Measurements from ENCODE around the gene NFYC.

The NFYC gene

DNA sequence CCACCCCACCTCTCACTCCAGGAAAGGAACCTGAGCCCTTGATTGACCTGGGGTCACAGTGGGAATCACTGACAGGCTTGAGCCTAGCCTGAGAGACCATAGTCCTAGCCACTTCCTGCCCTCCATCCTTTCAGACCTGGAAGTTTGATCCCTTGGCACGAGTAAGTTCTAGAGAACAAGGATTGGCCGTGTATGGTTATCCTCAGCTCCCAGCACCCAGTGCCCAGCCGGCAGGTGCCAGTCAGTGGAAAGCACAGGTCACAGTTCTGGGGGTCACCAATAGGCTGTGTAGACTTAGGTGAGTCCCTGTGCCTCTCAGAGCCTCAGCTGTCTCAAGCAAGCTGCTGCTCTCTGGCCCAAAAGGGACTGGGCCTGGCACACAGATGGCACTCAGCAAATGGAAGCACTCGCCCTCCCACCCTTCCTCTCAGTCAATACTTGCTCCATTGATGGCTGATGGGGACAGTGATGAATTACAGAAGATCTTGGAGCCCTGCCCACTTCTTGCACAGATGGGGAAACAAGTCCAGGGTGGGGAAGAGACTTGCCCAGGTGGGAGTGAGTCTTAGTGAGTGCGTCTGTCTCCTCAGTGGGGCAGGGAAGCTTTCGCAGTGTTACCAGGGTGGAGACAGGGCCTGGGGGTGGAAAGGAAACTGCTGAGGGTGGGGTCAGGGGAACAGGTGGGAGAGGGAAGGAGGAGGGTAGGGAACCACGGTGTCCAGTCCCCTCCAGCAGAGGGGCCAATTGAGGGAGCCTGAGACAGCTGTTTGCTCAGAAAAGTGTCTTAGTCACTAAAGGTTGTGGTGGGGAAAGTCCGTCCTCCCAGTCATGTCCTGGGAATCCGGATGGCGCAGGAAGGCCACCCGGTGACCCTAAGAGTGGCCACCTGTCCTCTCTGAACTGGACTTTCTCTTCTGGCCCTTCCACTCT lies 89.4 kb downstream of the NFYC start:
- Histone ChIP-seq H3K27ac (ENCODE audit: low read length) (no peak overlapping the region), H3K4me3 (ENCODE audit: low read depth in 1 of 2, low read length in 2 of 2) (no peak overlapping the region), H3K4me2 (ENCODE audit: insufficient read depth, low read length) (no peak overlapping the region), H3K9me3 (ENCODE audit: insufficient read depth, low read length, severe bottlenecking) (peaks cover 14% of the 10 kb centered on the region), H3K36me3 (ENCODE audit: insufficient read depth, low read length) (peaks cover 6% of the 10 kb centered on the region; the same call in 1 of the 2 replicates), H3K4me1 (ENCODE audit: insufficient read depth, low read length) (no peaks in the 10 kb centered on the region), H4K20me1 (ENCODE audit: insufficient read depth, low read length) (no peaks in the 10 kb centered on the region), H3K9ac (ENCODE audit: low read depth, low read length) (no peak overlapping the region), H2AFZ (ENCODE audit: low read depth, low read length) (no peak overlapping the region), H3K79me2 (ENCODE audit: insufficient read depth, low read length) (no peaks in the 10 kb centered on the region), H3K27me3 (ENCODE audit: insufficient read depth, low read length, poor library complexity) (no peaks in the 10 kb centered on the region)
- TF ChIP-seq EZH2 (IDR thresholded peaks at IDR 0.05; ENCODE audit: borderline replicate concordance, low read depth, low read length, severe bottlenecking) = no peak
- TF ChIP-seq, protein P1, sequence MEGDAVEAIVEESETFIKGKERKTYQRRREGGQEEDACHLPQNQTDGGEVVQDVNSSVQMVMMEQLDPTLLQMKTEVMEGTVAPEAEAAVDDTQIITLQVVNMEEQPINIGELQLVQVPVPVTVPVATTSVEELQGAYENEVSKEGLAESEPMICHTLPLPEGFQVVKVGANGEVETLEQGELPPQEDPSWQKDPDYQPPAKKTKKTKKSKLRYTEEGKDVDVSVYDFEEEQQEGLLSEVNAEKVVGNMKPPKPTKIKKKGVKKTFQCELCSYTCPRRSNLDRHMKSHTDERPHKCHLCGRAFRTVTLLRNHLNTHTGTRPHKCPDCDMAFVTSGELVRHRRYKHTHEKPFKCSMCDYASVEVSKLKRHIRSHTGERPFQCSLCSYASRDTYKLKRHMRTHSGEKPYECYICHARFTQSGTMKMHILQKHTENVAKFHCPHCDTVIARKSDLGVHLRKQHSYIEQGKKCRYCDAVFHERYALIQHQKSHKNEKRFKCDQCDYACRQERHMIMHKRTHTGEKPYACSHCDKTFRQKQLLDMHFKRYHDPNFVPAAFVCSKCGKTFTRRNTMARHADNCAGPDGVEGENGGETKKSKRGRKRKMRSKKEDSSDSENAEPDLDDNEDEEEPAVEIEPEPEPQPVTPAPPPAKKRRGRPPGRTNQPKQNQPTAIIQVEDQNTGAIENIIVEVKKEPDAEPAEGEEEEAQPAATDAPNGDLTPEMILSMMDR (IDR thresholded peaks at IDR 0.05; ENCODE audit: borderline replicate concordance, extremely low read depth, low read length, poor library complexity, severe bottlenecking) = no peak
- DNase-seq (no peak), ATAC-seq (ENCODE audit: insufficient read depth, low read depth) (no peak)

- H3K27ac ChIP-seq (ENCODE audit: low read length) = no peak overlapping the region
- no peak overlapping the region for H3K4me2 ChIP-seq (ENCODE audit: insufficient read depth, low read length)
- H3K4me1 ChIP-seq (ENCODE audit: insufficient read depth, low read length) = no peaks in the 10 kb centered on the region
- no peak for TF ChIP-seq EZH2 (IDR thresholded peaks at IDR 0.05; ENCODE audit: borderline replicate concordance, low read depth, low read length, severe bottlenecking)
- TF ChIP-seq, protein P1 (IDR thresholded peaks at IDR 0.05; ENCODE audit: borderline replicate concordance, extremely low read depth, low read length, poor library complexity, severe bottlenecking) = no peak
- DNase-seq (no peak), ATAC-seq (ENCODE audit: insufficient read depth, low read depth) (no peak)
- no peaks in the 10 kb centered on the region for H3K36me3 ChIP-seq (ENCODE audit: insufficient read depth, low read length)
- no peak overlapping the region for H2AFZ ChIP-seq (ENCODE audit: low read depth, low read length)
- H4K20me1 ChIP-seq (ENCODE audit: insufficient read depth, low read length) = peaks cover 1% of the 10 kb centered on the region; the same call in 1 of the 2 replicates
- H3K27me3 ChIP-seq (ENCODE audit: insufficient read depth, low read length, poor library complexity) = no peaks in the 10 kb centered on the region
- H3K79me2 ChIP-seq (ENCODE audit: insufficient read depth, low read length) = no peaks in the 10 kb centered on the region
- H3K9me3 ChIP-seq (ENCODE audit: insufficient read depth, low read length, severe bottlenecking) = peaks cover 8% of the 10 kb centered on the region
- H3K9ac ChIP-seq (ENCODE audit: low read depth, low read length) = no peak overlapping the region
- H3K4me3 ChIP-seq (ENCODE audit: low read depth in 1 of 2, low read length in 2 of 2) = no peak overlapping the region
Measured at GRCh38 chr1:40781608-40781971, 90.1 kb downstream of the NFYC start.

DNA sequence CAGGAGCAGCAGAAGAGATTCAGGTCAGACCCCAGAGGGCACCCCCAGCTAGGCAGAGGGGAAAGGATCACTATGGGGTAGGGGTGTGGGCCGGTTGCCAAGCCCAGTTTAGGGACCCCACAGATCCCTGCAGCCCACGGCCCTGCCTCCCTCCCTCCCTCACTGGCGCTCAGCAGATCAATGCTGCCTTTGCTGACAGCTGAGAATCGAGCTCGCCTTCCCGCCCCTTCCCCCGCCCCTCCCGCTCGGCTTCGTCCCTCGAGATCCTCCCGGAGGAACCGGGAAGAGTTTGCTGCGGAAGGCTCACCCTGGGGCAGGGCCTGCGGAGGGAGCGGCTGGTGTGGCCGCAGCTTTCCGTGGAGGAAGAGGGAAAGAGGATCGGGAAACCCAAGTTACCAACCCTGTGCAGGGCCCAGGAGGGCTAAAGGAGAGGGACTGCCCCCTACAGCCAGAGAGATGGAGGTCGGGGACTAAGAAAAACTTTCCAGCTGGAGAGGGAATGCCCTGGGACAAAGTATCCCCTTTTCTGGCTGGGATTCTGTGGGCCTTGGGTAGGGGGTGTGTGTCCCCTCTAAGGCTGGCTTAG lies 91.0 kb downstream of the NFYC start:
- ATAC-seq (ENCODE audit: insufficient read depth, low read depth) (no peak), DNase-seq (no peak)
- Histone ChIP-seq H3K4me2 (ENCODE audit: insufficient read depth, low read length) (no peak overlapping the region), H3K9ac (ENCODE audit: low read depth, low read length) (no peak overlapping the region), H3K4me1 (ENCODE audit: insufficient read depth, low read length) (no peaks in the 10 kb centered on the region), H3K27ac (ENCODE audit: low read length) (no peak overlapping the region), H3K36me3 (ENCODE audit: insufficient read depth, low read length) (no peaks in the 10 kb centered on the region), H3K4me3 (ENCODE audit: low read depth in 1 of 2, low read length in 2 of 2) (no peak overlapping the region), H3K27me3 (ENCODE audit: insufficient read depth, low read length, poor library complexity) (no peaks in the 10 kb centered on the region), H2AFZ (ENCODE audit: low read depth, low read length) (no peak overlapping the region), H3K79me2 (ENCODE audit: insufficient read depth, low read length) (no peaks in the 10 kb centered on the region), H3K9me3 (ENCODE audit: insufficient read depth, low read length, severe bottlenecking) (peaks cover under 1% of the 10 kb centered on the region), H4K20me1 (ENCODE audit: insufficient read depth, low read length) (peaks cover 4% of the 10 kb centered on the region; the same call in 1 of the 2 replicates)
- no peak for TF ChIP-seq EZH2 (IDR thresholded peaks at IDR 0.05; ENCODE audit: borderline replicate concordance, low read depth, low read length, severe bottlenecking)

Data from DND-41 (cell line).